ENCODE measurements around the gene MTRF1.

The MTRF1 gene

GRCh38 chr13:41271456-41272285 lies 8.3 kb upstream of the MTRF1 start:
- DNase-seq (ENCODE audit: low read depth in 1 of 2, low spot score in 1 of 2): no peak
- in situ Hi-C loops (cut with HindIII; ENCODE audit: low pct_unique_long_range_greater_than_20kb, low sequenced_read_pairs): no loop called here

GRCh38 chr13:41268764-41269163 lies 5.4 kb upstream of the MTRF1 start:
- DNase-seq (ENCODE audit: low read depth in 1 of 2, low spot score in 1 of 2): peak in 1 of 2 experiments; percentile 43
- no peak for TF ChIP-seq JUND (IDR thresholded peaks at IDR 0.05; ENCODE audit: low read depth)
- in situ Hi-C loops (cut with HindIII; ENCODE audit: low pct_unique_long_range_greater_than_20kb, low sequenced_read_pairs): no loop called here

More at GRCh38 chr13:41271456-41272285, 8.3 kb upstream of the MTRF1 start:
- no peak for TF ChIP-seq JUND (IDR thresholded peaks at IDR 0.05; ENCODE audit: low read depth)

GRCh38 chr13:41267106-41267505 lies 3.7 kb upstream of the MTRF1 start:
- no peak for TF ChIP-seq JUND (IDR thresholded peaks at IDR 0.05; ENCODE audit: low read depth)
- in situ Hi-C loops (cut with HindIII; ENCODE audit: low pct_unique_long_range_greater_than_20kb, low sequenced_read_pairs): no loop called here
- no peak for DNase-seq (ENCODE audit: low read depth in 1 of 2, low spot score in 1 of 2)

- DNase-seq (ENCODE audit: low read depth in 1 of 2, low spot score in 1 of 2): no peak
- in situ Hi-C loops (cut with HindIII; ENCODE audit: low pct_unique_long_range_greater_than_20kb, low sequenced_read_pairs): no loop called here
- no peak for TF ChIP-seq JUND (IDR thresholded peaks at IDR 0.05; ENCODE audit: low read depth)
These were observed 3.4 kb downstream of the MTRF1 start for GRCh38 chr13:41259875-41260501.

- DNase-seq (ENCODE audit: low read depth in 1 of 2, low spot score in 1 of 2): no peak
- in situ Hi-C loops (cut with HindIII; ENCODE audit: low pct_unique_long_range_greater_than_20kb, low sequenced_read_pairs): no loop called here
- TF ChIP-seq JUND (IDR thresholded peaks at IDR 0.05; ENCODE audit: low read depth): no peak
These were observed 5.8 kb downstream of the MTRF1 start for GRCh38 chr13:41257535-41257934.

- TF ChIP-seq JUND (IDR thresholded peaks at IDR 0.05; ENCODE audit: low read depth): no peak
- no peak for DNase-seq (ENCODE audit: low read depth in 1 of 2, low spot score in 1 of 2)
- in situ Hi-C loops (cut with HindIII; ENCODE audit: low pct_unique_long_range_greater_than_20kb, low sequenced_read_pairs): no loop called here
These were observed 8.5 kb downstream of the MTRF1 start for GRCh38 chr13:41254902-41255301.

- no peak for TF ChIP-seq JUND (IDR thresholded peaks at IDR 0.05; ENCODE audit: low read depth)
- DNase-seq (ENCODE audit: low read depth in 1 of 2, low spot score in 1 of 2): no peak
- in situ Hi-C loops (cut with HindIII; ENCODE audit: low pct_unique_long_range_greater_than_20kb, low sequenced_read_pairs): no loop called here
These were observed 12.4 kb downstream of the MTRF1 start for GRCh38 chr13:41250993-41251392.

- in situ Hi-C loops (cut with HindIII; ENCODE audit: low pct_unique_long_range_greater_than_20kb, low sequenced_read_pairs): no loop called here
- DNase-seq (ENCODE audit: low read depth in 1 of 2, low spot score in 1 of 2): no peak
- TF ChIP-seq JUND (IDR thresholded peaks at IDR 0.05; ENCODE audit: low read depth): no peak
These were observed 16.3 kb downstream of the MTRF1 start for GRCh38 chr13:41246969-41247680.

- no peak for TF ChIP-seq JUND (IDR thresholded peaks at IDR 0.05; ENCODE audit: low read depth)
- no peak for DNase-seq (ENCODE audit: low read depth in 1 of 2, low spot score in 1 of 2)
- in situ Hi-C loops (cut with HindIII; ENCODE audit: low pct_unique_long_range_greater_than_20kb, low sequenced_read_pairs): no loop called here
These were observed 18.8 kb downstream of the MTRF1 start for GRCh38 chr13:41244556-41244955.

- TF ChIP-seq JUND (IDR thresholded peaks at IDR 0.05; ENCODE audit: low read depth): no peak
- in situ Hi-C loops (cut with HindIII; ENCODE audit: low pct_unique_long_range_greater_than_20kb, low sequenced_read_pairs): no loop called here
- no peak for DNase-seq (ENCODE audit: low read depth in 1 of 2, low spot score in 1 of 2)
These were observed 21.8 kb downstream of the MTRF1 start for GRCh38 chr13:41241626-41242025.

- in situ Hi-C loops (cut with HindIII; ENCODE audit: low pct_unique_long_range_greater_than_20kb, low sequenced_read_pairs): no loop called here
These were observed 27.0 kb downstream of the MTRF1 start for GRCh38 chr13:41236369-41236768.

GRCh38 chr13:41232578-41233480 lies 30.5 kb downstream of the MTRF1 start:
- no peak for DNase-seq (ENCODE audit: low read depth in 1 of 2, low spot score in 1 of 2)
- TF ChIP-seq JUND (IDR thresholded peaks at IDR 0.05; ENCODE audit: low read depth): no peak
- in situ Hi-C loops (cut with HindIII; ENCODE audit: low pct_unique_long_range_greater_than_20kb, low sequenced_read_pairs): no loop called here

More at GRCh38 chr13:41236369-41236768, 27.0 kb downstream of the MTRF1 start:
- no peak for TF ChIP-seq JUND (IDR thresholded peaks at IDR 0.05; ENCODE audit: low read depth)
- no peak for DNase-seq (ENCODE audit: low read depth in 1 of 2, low spot score in 1 of 2)
